GM19193 (cell line): ENCODE results near the gene CRABP1.

Source experiments
- POLR2A ChIP-seq: IDR thresholded peaks from 4 replicates; pipeline ENCODE4 v1.6.1; 2011; ENCODE audit not compliant: insufficient read depth, insufficient read length; ENCODE audit errors: extremely low read depth

CRABP1 gene

GRCh38 chr15:78340231-78341056 is at the start of gene CRABP1:
TSS of gene CRABP1 (plus strand) at chr15:78340353. CDS start at chr15:78340429, 76 bp downstream.
- TF ChIP-seq POLR2A: no peak

GRCh38 chr15:78291052-78291451 is 49.1 kb upstream of the CRABP1 start:
- no peak for TF ChIP-seq POLR2A

- no peak for TF ChIP-seq POLR2A
Observed at GRCh38 chr15:78291698-78292097, 48.5 kb upstream of the CRABP1 start.

GRCh38 chr15:78292219-78292618 is 47.9 kb upstream of the CRABP1 start:
- no peak for TF ChIP-seq POLR2A

- peak; percentile 91 for TF ChIP-seq POLR2A
Observed at GRCh38 chr15:78299101-78299930, 40.8 kb upstream of the CRABP1 start, which contains the start of gene SKIC8. TSS of gene SKIC8 (minus strand) at chr15:78299609. CDS start at chr15:78295686, 3,923 bp downstream.

GRCh38 chr15:78301326-78301725 is 38.8 kb upstream of the CRABP1 start:
- no peak for TF ChIP-seq POLR2A

DNA sequence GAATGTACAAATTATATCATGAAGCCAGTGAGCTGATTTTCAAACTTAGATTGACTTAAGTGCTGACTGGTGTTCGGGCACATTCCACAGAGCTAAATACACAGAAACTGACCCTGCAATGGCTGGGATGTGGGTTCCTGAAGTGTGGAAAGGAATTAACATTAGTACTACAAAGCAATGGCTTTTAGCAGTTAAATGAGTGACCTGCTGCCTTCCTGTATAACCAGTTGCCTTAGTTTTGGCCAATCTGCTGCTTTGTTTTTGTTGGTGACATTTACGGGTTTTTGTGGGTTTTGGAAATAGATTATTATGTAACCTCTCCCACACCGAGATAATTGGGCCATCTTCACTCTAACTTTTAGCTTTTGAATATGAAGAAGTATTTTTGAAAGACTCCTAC is 38.3 kb upstream of the CRABP1 start:
- TF ChIP-seq POLR2A: no peak

DNA sequence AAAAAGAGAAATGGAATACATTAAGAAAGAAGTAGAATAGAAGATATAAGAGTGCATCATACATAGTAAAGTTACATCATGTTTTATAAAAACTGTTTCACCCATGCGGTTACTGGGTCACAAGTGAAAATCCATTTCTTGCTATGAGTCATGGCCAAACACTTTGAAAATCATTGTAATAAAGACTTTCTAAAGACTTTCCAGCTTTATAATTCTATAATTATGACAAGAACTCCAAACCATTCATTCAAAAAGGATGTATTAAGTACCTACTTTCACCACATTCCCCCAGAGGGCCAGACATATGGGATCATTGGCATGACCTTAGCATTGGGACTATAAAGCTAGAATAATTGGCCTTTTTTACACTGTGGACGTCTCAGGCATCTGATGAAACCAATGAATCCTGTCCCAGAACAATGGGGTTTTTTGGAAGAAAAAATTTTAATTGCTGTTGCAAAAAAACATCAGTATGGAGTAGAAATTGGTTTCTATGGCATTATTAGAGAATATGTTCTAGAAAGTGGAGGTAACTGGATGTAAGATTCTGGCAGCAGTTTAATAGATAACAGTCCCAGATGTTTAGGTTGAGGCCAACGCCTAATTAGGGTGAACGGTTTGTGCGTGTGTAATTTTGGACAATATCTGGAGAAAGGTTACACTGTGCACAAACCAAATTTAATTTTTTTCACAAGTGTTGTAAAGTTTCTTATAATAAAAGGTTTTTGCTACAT is 37.4 kb upstream of the CRABP1 start:
- no peak for TF ChIP-seq POLR2A

- TF ChIP-seq POLR2A: no peak
Observed at GRCh38 chr15:78304216-78305066, 35.7 kb upstream of the CRABP1 start.

DNA sequence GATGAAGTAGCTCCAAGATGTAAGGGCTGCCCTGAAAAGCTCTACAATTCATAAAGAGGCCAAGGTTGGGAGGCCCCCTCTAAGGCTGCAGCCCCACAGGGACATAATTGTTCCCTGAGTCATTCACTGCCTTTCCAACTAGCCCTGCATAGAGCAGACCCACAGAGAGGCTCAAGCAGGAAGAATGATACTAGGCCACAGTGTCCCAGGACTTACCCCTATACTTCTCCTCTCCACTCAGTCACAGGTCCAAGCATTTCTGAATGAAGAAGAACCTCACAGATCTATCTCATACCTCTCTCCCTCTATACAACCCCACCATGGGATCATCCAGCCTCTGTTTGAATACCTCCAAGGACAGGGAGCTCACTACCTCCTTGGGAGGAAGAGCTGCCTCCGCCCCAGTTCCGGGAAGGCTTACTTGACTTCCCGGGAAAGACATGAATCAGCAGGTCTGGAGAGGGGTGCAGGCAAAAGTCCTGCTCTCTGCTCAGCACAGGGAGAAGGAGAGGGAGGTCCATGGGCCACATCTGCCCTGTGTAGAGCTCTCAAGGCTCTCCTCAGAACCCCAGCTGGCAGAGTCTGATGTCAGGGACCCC is 33.9 kb upstream of the CRABP1 start:
- TF ChIP-seq POLR2A: no peak

DNA sequence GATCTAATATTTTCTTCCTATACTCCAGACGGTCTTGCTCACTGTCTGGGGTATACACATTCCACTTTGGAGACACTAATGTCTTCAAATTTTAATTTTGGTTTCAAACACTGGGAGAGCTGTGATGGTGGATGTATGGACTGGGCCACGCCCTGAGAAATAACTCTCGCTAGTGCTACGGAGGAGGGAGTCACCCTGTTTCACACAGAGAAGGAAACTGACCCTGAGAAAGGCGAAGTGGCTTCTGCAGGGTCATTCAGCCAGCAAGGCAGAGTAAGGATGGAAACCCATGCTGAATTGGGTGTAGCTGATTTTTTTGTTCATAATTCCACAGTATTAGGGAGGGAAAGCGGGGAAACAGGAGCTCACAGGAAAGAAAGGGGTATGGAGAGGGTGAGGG is 32.2 kb upstream of the CRABP1 start:
- no peak for TF ChIP-seq POLR2A

GRCh38 chr15:78308422-78309032 is 31.6 kb upstream of the CRABP1 start:
- TF ChIP-seq POLR2A: no peak

- TF ChIP-seq POLR2A: no peak
Observed at GRCh38 chr15:78311292-78311691, 28.9 kb upstream of the CRABP1 start.
